Natural killer cell (primary cell): ENCODE results near the gene NRXN3. TPM values are rescaled to one million over a fixed set of nuclear protein-coding genes. Genes with fewer than 3 reads are reported as not detected.

Experiments
- ATAC-seq, 3 donors: fragments of 150-1000 bp in 2 of 3; fragments of 200-7000 bp in 1 of 3; cut with Tn5 transposase; 1 replicate in 1 of 3; 2 replicates in 2 of 3; pipeline ENCODE4 v1.10.0; 2021; ENCODE audit warnings: mild to moderate bottlenecking in 2 of 3, moderate library complexity in 2 of 3
- DNase-seq, 2 donors: peaks; one replicate each; pipeline versions ENCODE4 v3.0.0 to v3.0.0-alpha.2; 2013 to 2021; ENCODE audit warnings: mixed read lengths in 1 of 2
- H3K27ac ChIP-seq: one replicate; pipeline ENCODE4 v1.5.1; 2013; ENCODE audit warnings: mild to moderate bottlenecking, low read length
- H3K27me3 ChIP-seq: one replicate; pipeline ENCODE4 v1.6.1; 2013; ENCODE audit warnings: low read length; ENCODE audit not compliant: control insufficient read depth, insufficient read depth
- H3K36me3 ChIP-seq: one replicate; pipeline ENCODE4 v1.6.1; 2013; ENCODE audit warnings: low read length; ENCODE audit not compliant: control insufficient read depth, insufficient read depth
- H3K4me1 ChIP-seq: one replicate; pipeline ENCODE4 v1.6.1; 2013; ENCODE audit warnings: low read length; ENCODE audit not compliant: control insufficient read depth, insufficient read depth
- H3K4me3 ChIP-seq: one replicate; pipeline ENCODE4 v1.5.1; 2013; ENCODE audit warnings: low read length
- H3K9me3 ChIP-seq: one replicate; pipeline ENCODE4 v1.6.1; 2013; ENCODE audit warnings: low read length; ENCODE audit not compliant: control insufficient read depth, insufficient read depth
- H3K27ac Mint-ChIP-seq, 2 donors: one replicate each; pipeline ENCODE4 v1.8.0; 2022; ENCODE audit warnings: mild to moderate bottlenecking in 2 of 2, mixed read lengths in 2 of 2, moderate library complexity in 1 of 2
- H3K27me3 Mint-ChIP-seq, 2 donors: one replicate each; pipeline ENCODE4 v1.8.0; 2022; ENCODE audit warnings: low read depth in 2 of 2, mixed read lengths in 2 of 2
- H3K36me3 Mint-ChIP-seq: one replicate; pipeline ENCODE4 v1.8.0; 2022; ENCODE audit warnings: mixed read lengths
- H3K4me1 Mint-ChIP-seq, 2 donors: one replicate each; pipeline ENCODE4 v1.8.0; 2022; ENCODE audit warnings: mixed read lengths in 2 of 2
- H3K4me3 Mint-ChIP-seq: one replicate; pipeline ENCODE4 v1.8.0; 2022; ENCODE audit warnings: mild to moderate bottlenecking, moderate library complexity, mixed read lengths
- H3K9me3 Mint-ChIP-seq, 2 donors: one replicate each; pipeline ENCODE4 v1.8.0; 2022; ENCODE audit warnings: mixed read lengths in 2 of 2
- CTCF ChIP-seq: fragments of 200-600 bp; IDR thresholded peaks from one replicate; pipeline ENCODE4 v1.8.0; 2022; ENCODE audit warnings: antibody characterized with exemption
- WGBS: methylation state at CpG from one replicate; pipeline ENCODE4 v1.1.7; 2013; ENCODE audit warnings: missing lambda C conversion rate; ENCODE audit not compliant: insufficient coverage; 5-methylcytosine and 5-hydroxymethylcytosine counted together
- intact Hi-C: fragments of 100-400 bp; cut with micrococcal nuclease; formaldehyde crosslinking; loops from one replicate; pipeline ENCODE4 v1.14.2; 2022
- total RNA-seq, 4 donors: library from RNA; stranded (reverse); fragments of 120-200 nt in 1 of 4; gene quantifications; one replicate each; pipeline versions ENCODE4 v1.2.3 to v1.2.4, GENCODE V29; 2013 to 2022

Gene NRXN3
- total RNA-seq, 3 donors from 2014 or later (not counting 1 experiment from before 2014, with no cell fraction given) = not detected

DNA sequence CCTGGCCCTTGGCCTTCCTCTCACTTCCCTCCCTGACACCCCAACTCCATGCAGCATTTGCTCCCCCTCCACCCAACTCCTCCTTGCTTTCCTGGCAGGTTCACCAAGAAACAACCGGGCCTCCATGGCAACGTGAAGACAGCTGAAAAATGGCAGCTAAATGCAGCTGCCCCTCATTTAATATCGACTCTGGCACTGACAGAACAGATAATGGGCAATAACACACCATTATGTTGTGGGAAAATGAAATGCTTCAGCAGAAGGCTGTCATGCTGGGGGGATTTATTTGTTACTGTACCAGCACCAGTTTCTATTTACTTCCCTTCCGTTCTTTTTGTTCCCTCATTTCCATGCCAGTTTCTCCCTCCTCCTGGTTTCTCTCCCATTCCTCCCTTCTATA lies 440.8 kb downstream of the NRXN3 start:
- no peak overlapping the region for H3K4me3 Mint-ChIP-seq
- TF ChIP-seq CTCF = no peak
- no peaks in the 10 kb centered on the region for H3K4me1 ChIP-seq
- H3K27me3 ChIP-seq = no peaks in the 10 kb centered on the region
- H3K36me3 ChIP-seq = no peaks in the 10 kb centered on the region
- DNase-seq (no peak), ATAC-seq (no peak)
- 78% methylated on average over 4 of the region's 4 CpGs for WGBS
- intact Hi-C loops = no loop called here
- no peak overlapping the region for H3K27ac Mint-ChIP-seq
- no peaks in the 10 kb centered on the region for H3K4me1 Mint-ChIP-seq
- H3K36me3 Mint-ChIP-seq = no peaks in the 10 kb centered on the region
- H3K9me3 Mint-ChIP-seq = no peaks in the 10 kb centered on the region
- peaks cover 0 to 3% of the 10 kb centered on the region in 2 donors for H3K27me3 Mint-ChIP-seq
- H3K27ac ChIP-seq = no peak overlapping the region
- H3K9me3 ChIP-seq = no peaks in the 10 kb centered on the region
- no peak overlapping the region for H3K4me3 ChIP-seq

- Mint-ChIP-seq H3K9me3 (no peaks in the 10 kb centered on the region), H3K36me3 (no peaks in the 10 kb centered on the region), H3K4me1 (no peaks in the 10 kb centered on the region), H3K27me3 (peaks cover 0 to 3% of the 10 kb centered on the region in 2 donors), H3K27ac (no peak overlapping the region), H3K4me3 (no peak overlapping the region)
- Histone ChIP-seq H3K36me3 (no peaks in the 10 kb centered on the region), H3K27ac (no peak overlapping the region), H3K9me3 (no peaks in the 10 kb centered on the region), H3K27me3 (no peaks in the 10 kb centered on the region), H3K4me3 (no peak overlapping the region), H3K4me1 (no peaks in the 10 kb centered on the region)
- no peak for ATAC-seq
- WGBS = 71% methylated on average over 2 of the region's 3 CpGs
- TF ChIP-seq CTCF = no peak
- DNase-seq = no peak
- intact Hi-C loops = no loop called here
Observed at GRCh38 chr14:78611796-78612571, 441.8 kb downstream of the NRXN3 start.

GRCh38 chr14:78612666-78613065 lies 442.5 kb downstream of the NRXN3 start:
- Mint-ChIP-seq H3K4me3 (no peak overlapping the region), H3K4me1 (no peaks in the 10 kb centered on the region), H3K27ac (no peak overlapping the region), H3K9me3 (no peaks in the 10 kb centered on the region), H3K36me3 (no peaks in the 10 kb centered on the region), H3K27me3 (peaks cover 0 to 3% of the 10 kb centered on the region in 2 donors)
- Histone ChIP-seq H3K36me3 (no peaks in the 10 kb centered on the region), H3K9me3 (no peaks in the 10 kb centered on the region), H3K27me3 (no peaks in the 10 kb centered on the region), H3K4me3 (no peak overlapping the region), H3K4me1 (no peaks in the 10 kb centered on the region), H3K27ac (no peak overlapping the region)
- DNase-seq = no peak
- no peak for TF ChIP-seq CTCF
- no peak for ATAC-seq
- 92% methylated on average over 1 of the region's 1 CpG for WGBS
- intact Hi-C loops = no loop called here

DNA sequence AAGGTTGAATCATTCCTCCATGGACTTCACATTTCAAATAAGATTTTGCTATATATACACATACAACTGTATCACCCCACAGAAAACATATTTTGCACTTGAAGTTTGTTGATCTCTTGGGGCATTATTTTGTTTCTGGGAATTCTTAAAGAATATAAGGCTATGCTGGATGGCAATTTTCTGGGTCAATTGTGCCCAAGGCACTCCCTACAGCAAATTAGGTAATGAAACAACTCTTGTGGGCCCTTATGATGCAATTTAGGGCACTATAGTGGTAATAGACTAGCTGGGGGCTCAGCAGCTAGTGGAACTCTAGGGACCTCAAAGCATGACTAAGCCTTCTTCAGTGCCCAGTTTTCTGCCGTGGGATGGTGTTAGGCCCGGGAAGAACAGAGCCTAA lies 444.4 kb downstream of the NRXN3 start:
- no peak overlapping the region for H3K27ac Mint-ChIP-seq
- no peak for DNase-seq

More for the DNA sequence above, 444.4 kb downstream of the NRXN3 start:
- Mint-ChIP-seq H3K4me3 (no peak overlapping the region), H3K36me3 (no peaks in the 10 kb centered on the region), H3K4me1 (no peaks in the 10 kb centered on the region), H3K9me3 (no peaks in the 10 kb centered on the region), H3K27me3 (peaks cover 0 to 3% of the 10 kb centered on the region in 2 donors)
- H3K4me1 ChIP-seq = no peaks in the 10 kb centered on the region
- no peaks in the 10 kb centered on the region for H3K9me3 ChIP-seq
- 88% methylated on average over 2 of the region's 2 CpGs for WGBS
- no peak overlapping the region for H3K4me3 ChIP-seq
- ATAC-seq = no peak
- H3K36me3 ChIP-seq = no peaks in the 10 kb centered on the region
- intact Hi-C loops = no loop called here
- no peak for TF ChIP-seq CTCF
- H3K27me3 ChIP-seq = no peaks in the 10 kb centered on the region
- H3K27ac ChIP-seq = no peak overlapping the region
